ENCODE measurements around the gene NOD2.
A peak's percentile ranks its signal among the peaks of the same experiment; 100 is the strongest.

NOD2 gene

DNA sequence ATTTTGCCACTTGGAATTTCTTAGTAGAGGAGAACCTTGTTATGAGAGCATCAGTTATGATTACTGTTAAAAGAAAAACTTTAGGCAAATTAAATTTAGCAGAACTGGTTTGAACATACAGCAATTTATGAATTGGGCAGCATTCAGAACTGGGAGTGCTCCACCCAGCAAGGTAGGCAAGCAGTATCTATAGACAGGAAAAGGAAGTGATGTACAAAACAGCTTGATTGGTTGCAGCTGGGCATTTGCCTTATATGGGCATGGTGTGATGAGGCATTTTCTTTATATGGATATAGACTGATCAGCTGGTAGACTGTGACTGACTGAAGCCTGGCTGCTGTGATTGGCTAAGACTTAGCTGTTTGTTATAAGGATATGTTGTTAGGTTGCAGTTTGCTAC, 30.9 kb downstream of the NOD2 start:
- no peaks in the 10 kb centered on the region for H3K27me3 ChIP-seq (ENCODE audit: control insufficient read depth, insufficient read depth, low read length)
- no peaks in the 10 kb centered on the region for H3K9me3 ChIP-seq (ENCODE audit: control insufficient read depth, insufficient read depth, low read length)
- H3K4me3 ChIP-seq (ENCODE audit: low read depth, low read length): no peak overlapping the region
- no peaks in the 10 kb centered on the region for H3K36me3 ChIP-seq (ENCODE audit: control insufficient read depth, insufficient read depth, low read length)
- H3K4me1 ChIP-seq (ENCODE audit: control insufficient read depth, insufficient read depth, low read length): peaks cover 5% of the 10 kb centered on the region
- H3K9ac ChIP-seq (ENCODE audit: low read depth, low read length): no peak overlapping the region

DNA sequence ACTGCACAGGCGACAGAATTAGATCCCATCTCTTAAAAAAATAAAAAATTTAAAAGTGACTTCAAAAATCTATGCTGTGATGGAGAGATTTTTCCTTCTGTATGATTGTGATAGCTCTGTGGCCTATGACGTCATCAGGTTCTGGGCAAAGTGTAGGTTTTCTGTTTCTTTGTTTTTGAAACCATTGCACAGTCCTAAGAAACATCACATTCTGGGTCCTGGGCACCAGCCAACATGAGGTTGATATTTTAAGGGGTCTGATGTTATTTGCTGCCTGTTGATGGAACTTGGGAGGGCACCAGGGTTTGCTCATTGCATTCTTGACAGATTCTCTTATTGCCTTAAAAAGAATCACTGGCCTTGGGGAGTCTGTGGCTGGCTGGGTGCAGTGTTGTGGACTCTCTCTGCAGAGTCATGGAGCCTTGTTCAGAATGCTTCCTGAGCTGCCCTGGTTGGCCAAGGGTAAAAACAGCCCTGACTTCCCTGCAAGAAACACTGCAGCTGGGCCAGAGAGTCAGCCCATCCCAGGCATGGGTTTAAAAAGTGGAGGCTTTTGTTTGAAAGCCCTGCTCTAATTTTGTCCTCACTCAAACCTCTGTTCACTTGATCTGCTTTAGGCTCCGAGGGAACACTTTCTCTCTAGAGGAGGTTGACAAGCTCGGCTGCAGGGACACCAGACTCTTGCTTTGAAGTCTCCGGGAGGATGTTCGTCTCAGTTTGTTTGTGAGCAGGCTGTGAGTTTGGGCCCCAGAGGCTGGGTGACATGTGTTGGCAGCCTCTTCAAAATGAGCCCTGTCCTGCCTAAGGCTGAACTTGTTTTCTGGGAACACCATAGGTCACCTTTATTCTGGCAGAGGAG, 38.0 kb downstream of the NOD2 start:
- Histone ChIP-seq H3K9ac (ENCODE audit: low read depth, low read length) (no peak overlapping the region), H3K4me3 (ENCODE audit: low read depth, low read length) (no peak overlapping the region), H3K4me1 (ENCODE audit: control insufficient read depth, insufficient read depth, low read length) (no peaks in the 10 kb centered on the region), H3K9me3 (ENCODE audit: control insufficient read depth, insufficient read depth, low read length) (no peaks in the 10 kb centered on the region), H3K36me3 (ENCODE audit: control insufficient read depth, insufficient read depth, low read length) (no peaks in the 10 kb centered on the region), H3K27me3 (ENCODE audit: control insufficient read depth, insufficient read depth, low read length) (no peaks in the 10 kb centered on the region)

DNA sequence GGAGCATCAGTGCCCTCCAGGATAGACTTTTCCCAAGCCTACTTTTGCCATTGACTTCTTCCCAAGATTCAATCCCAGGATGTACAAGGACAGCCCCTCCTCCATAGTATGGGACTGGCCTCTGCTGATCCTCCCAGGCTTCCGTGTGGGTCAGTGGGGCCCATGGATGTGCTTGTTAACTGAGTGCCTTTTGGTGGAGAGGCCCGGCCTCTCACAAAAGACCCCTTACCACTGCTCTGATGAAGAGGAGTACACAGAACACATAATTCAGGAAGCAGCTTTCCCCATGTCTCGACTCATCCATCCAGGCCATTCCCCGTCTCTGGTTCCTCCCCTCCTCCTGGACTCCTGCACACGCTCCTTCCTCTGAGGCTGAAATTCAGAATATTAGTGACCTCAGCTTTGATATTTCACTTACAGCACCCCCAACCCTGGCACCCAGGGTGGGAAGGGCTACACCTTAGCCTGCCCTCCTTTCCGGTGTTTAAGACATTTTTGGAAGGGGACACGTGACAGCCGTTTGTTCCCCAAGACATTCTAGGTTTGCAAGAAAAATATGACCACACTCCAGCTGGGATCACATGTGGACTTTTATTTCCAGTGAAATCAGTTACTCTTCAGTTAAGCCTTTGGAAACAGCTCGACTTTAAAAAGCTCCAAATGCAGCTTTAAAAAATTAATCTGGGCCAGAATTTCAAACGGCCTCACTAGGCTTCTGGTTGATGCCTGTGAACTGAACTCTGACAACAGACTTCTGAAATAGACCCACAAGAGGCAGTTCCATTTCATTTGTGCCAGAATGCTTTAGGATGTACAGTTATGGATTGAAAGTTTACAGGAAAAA, 38.8 kb downstream of the NOD2 start:
- no peaks in the 10 kb centered on the region for H3K36me3 ChIP-seq (ENCODE audit: control insufficient read depth, insufficient read depth, low read length)
- H3K4me1 ChIP-seq (ENCODE audit: control insufficient read depth, insufficient read depth, low read length): no peaks in the 10 kb centered on the region
- no peaks in the 10 kb centered on the region for H3K27me3 ChIP-seq (ENCODE audit: control insufficient read depth, insufficient read depth, low read length)
- H3K9ac ChIP-seq (ENCODE audit: low read depth, low read length): no peak overlapping the region
- no peak overlapping the region for H3K4me3 ChIP-seq (ENCODE audit: low read depth, low read length)
- H3K9me3 ChIP-seq (ENCODE audit: control insufficient read depth, insufficient read depth, low read length): no peaks in the 10 kb centered on the region

DNA sequence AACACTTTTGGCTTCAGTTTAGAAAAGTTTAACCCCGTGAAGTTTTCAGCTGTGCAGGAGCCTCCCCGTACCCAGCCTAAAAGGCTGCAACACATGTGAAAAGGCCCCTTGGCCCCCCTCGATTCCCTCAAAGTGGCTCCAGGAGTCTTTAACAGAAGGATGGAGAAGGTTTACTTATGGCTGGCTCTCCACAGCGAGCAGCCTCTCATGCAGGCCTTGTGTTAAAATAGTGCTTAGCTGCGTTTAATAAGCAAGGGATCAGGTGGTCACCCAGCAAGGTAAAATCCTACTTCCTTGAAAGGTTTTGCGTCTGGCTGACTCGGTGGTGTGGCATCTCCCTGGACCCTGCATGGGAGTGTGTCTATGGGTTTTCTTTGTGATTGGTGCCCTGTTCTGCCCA, 40.1 kb downstream of the NOD2 start:
- no peaks in the 10 kb centered on the region for H3K9me3 ChIP-seq (ENCODE audit: control insufficient read depth, insufficient read depth, low read length)
- no peaks in the 10 kb centered on the region for H3K27me3 ChIP-seq (ENCODE audit: control insufficient read depth, insufficient read depth, low read length)
- no peaks in the 10 kb centered on the region for H3K4me1 ChIP-seq (ENCODE audit: control insufficient read depth, insufficient read depth, low read length)
- no peak overlapping the region for H3K4me3 ChIP-seq (ENCODE audit: low read depth, low read length)
- H3K36me3 ChIP-seq (ENCODE audit: control insufficient read depth, insufficient read depth, low read length): no peaks in the 10 kb centered on the region
- no peak overlapping the region for H3K9ac ChIP-seq (ENCODE audit: low read depth, low read length)

DNA sequence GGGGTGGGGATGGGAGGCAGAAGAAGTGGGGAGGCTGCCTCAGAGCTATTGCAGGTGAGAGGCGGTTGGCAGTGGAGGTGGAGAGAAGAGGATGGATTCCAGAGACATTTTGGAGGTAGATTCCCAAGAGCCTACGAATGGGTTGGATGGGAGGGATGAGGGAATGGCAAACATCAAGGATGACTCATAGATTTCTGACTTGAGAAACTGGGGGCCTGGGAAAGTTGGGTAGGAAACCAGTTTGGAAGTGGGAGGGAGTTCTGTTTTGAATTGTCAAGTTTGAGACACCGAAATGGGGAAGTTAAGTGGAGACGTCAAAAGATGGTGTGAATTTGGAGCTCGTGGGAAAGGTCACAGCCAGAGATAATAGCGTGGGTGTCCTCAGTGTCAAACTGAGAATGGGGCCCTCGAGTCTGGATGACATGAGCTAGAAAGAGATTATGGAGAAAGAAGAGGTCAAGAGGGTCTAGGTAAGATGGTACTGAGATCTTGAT, 42.3 kb downstream of the NOD2 start:
- Histone ChIP-seq H3K27me3 (ENCODE audit: control insufficient read depth, insufficient read depth, low read length) (no peaks in the 10 kb centered on the region), H3K4me1 (ENCODE audit: control insufficient read depth, insufficient read depth, low read length) (no peaks in the 10 kb centered on the region), H3K36me3 (ENCODE audit: control insufficient read depth, insufficient read depth, low read length) (no peaks in the 10 kb centered on the region), H3K9ac (ENCODE audit: low read depth, low read length) (no peak overlapping the region), H3K9me3 (ENCODE audit: control insufficient read depth, insufficient read depth, low read length) (no peaks in the 10 kb centered on the region), H3K4me3 (ENCODE audit: low read depth, low read length) (no peak overlapping the region)

DNA sequence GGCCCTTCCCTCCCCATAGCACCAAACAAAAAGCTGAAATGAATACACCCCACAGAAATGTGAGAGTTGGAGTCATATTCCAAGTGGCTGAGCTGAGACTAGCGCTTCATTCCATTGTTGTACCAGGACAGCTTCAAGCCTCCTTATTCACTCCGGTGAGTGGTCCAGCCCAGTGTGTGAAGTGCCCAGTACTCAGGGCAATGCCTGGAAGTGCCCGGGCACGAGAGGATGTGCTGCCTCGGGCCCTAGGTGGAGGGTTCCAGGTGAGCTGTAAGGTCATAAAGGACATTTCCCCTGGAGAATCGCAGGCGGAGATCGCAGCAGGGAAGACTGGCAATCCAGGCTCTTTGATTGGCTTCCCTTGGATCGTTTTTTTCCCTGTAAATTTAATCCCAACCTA, 43.0 kb downstream of the NOD2 start:
- no peaks in the 10 kb centered on the region for H3K9me3 ChIP-seq (ENCODE audit: control insufficient read depth, insufficient read depth, low read length)
- H3K27me3 ChIP-seq (ENCODE audit: control insufficient read depth, insufficient read depth, low read length): no peaks in the 10 kb centered on the region
- no peaks in the 10 kb centered on the region for H3K4me1 ChIP-seq (ENCODE audit: control insufficient read depth, insufficient read depth, low read length)
- H3K4me3 ChIP-seq (ENCODE audit: low read depth, low read length): no peak overlapping the region
- no peaks in the 10 kb centered on the region for H3K36me3 ChIP-seq (ENCODE audit: control insufficient read depth, insufficient read depth, low read length)
- no peak overlapping the region for H3K9ac ChIP-seq (ENCODE audit: low read depth, low read length)

DNA sequence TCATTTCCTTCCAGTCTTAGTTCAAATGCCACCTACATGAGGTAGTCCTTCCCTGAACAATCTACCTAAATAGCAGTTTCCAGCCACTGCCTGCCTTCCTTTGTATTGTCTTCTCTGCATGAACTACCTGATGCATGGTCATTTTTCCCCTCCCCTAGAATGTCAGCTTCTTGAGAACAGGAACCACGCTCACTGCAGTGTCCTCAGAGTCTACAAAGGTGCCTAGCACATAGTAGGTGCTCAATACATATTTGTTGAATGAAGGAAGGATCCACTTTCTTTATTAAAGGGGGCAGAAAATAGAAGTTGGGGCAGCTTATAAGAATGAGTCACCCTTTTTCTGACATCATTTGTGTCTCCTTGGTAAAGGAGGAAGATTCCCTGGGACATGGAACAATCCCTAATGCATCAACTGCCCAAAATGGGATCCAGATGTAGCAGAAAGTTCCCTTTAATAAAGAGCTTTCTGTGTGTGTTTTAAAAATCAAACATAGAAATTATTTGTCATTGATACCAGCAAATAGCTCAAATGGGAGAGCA, 44.1 kb downstream of the NOD2 start:
- Histone ChIP-seq H3K36me3 (ENCODE audit: control insufficient read depth, insufficient read depth, low read length) (no peaks in the 10 kb centered on the region), H3K4me3 (ENCODE audit: low read depth, low read length) (no peak overlapping the region), H3K9ac (ENCODE audit: low read depth, low read length) (no peak overlapping the region), H3K9me3 (ENCODE audit: control insufficient read depth, insufficient read depth, low read length) (no peaks in the 10 kb centered on the region), H3K27me3 (ENCODE audit: control insufficient read depth, insufficient read depth, low read length) (no peaks in the 10 kb centered on the region), H3K4me1 (ENCODE audit: control insufficient read depth, insufficient read depth, low read length) (no peaks in the 10 kb centered on the region)

DNA sequence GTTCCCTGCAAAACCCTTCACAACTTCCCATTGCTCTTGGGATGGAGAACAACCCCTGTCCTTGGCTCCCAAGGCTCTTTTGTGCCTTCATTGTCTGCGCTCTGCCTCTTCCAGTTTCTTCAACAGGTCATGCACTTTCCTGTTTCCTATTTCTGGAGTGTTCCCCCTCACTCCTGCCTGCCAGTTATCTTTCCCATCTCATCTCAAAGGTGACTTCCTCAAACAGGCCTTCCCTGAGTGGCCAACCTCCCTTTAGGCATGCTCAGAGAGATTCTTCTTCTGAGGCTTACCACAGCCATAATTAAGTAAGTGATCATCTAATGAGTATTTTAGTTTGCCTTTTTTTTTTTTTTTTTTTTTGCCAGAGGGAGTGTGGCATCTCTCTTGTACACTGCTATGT, 45.6 kb downstream of the NOD2 start:
- H3K9ac ChIP-seq (ENCODE audit: low read depth, low read length): no peak overlapping the region
- H3K36me3 ChIP-seq (ENCODE audit: control insufficient read depth, insufficient read depth, low read length): no peaks in the 10 kb centered on the region
- H3K4me1 ChIP-seq (ENCODE audit: control insufficient read depth, insufficient read depth, low read length): peaks cover 12% of the 10 kb centered on the region
- H3K4me3 ChIP-seq (ENCODE audit: low read depth, low read length): no peak overlapping the region
- no peaks in the 10 kb centered on the region for H3K27me3 ChIP-seq (ENCODE audit: control insufficient read depth, insufficient read depth, low read length)
- H3K9me3 ChIP-seq (ENCODE audit: control insufficient read depth, insufficient read depth, low read length): no peaks in the 10 kb centered on the region

DNA sequence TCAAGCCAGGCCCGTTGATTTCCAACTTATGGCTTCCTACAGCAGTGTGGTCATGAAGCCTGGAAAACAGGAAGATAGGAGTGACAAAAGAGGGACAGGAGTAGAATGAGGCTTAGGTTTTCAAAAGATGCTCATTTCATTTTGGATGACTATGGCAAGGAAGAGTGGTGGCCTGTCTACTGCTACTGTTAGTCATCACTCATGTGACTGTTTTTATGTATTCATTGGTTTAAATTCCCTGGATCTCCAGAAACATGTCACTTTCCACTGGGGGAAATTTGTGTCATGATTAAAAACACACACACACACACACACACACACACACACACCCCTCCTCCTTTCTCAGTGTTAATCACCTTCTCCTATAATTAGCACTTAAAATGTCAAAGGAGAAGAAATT, 47.3 kb downstream of the NOD2 start:
- Histone ChIP-seq H3K4me1 (ENCODE audit: control insufficient read depth, insufficient read depth, low read length) (peaks cover 19% of the 10 kb centered on the region), H3K36me3 (ENCODE audit: control insufficient read depth, insufficient read depth, low read length) (no peaks in the 10 kb centered on the region), H3K9me3 (ENCODE audit: control insufficient read depth, insufficient read depth, low read length) (no peaks in the 10 kb centered on the region), H3K9ac (ENCODE audit: low read depth, low read length) (no peak overlapping the region), H3K27me3 (ENCODE audit: control insufficient read depth, insufficient read depth, low read length) (no peaks in the 10 kb centered on the region), H3K4me3 (ENCODE audit: low read depth, low read length) (no peak overlapping the region)

DNA sequence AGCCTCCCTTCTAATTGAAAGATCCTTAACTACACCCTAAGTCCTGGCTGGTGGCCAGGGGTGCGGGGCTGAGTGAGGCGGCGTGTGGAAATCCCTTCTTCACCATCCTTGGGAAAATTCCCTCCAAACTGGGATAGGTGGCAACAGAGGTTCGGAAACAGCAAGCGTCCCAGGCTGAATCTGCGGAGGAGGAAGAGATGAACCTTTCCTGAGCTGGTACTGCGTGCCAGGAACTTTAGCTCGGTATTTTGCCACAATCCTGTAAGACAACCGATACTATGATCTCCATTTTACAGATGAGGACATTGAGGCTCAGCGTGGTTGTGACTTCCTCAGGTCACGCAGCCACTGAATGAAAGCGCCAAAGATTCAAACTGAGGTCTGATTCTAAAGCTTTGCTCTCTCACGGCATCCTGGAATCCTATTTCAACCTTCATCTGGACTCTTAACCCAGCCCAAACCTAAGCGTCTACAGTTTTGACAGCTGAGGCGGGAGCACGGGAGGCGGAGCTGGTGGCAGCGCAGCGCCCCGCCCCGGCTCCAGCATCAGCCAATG, 47.9 kb downstream of the NOD2 start:
- peaks cover 19% of the 10 kb centered on the region for H3K4me1 ChIP-seq (ENCODE audit: control insufficient read depth, insufficient read depth, low read length)
- H3K4me3 ChIP-seq (ENCODE audit: low read depth, low read length): peak overlapping the region; percentile 47
- H3K36me3 ChIP-seq (ENCODE audit: control insufficient read depth, insufficient read depth, low read length): no peaks in the 10 kb centered on the region
- no peaks in the 10 kb centered on the region for H3K9me3 ChIP-seq (ENCODE audit: control insufficient read depth, insufficient read depth, low read length)
- no peaks in the 10 kb centered on the region for H3K27me3 ChIP-seq (ENCODE audit: control insufficient read depth, insufficient read depth, low read length)
- no peak overlapping the region for H3K9ac ChIP-seq (ENCODE audit: low read depth, low read length)

DNA sequence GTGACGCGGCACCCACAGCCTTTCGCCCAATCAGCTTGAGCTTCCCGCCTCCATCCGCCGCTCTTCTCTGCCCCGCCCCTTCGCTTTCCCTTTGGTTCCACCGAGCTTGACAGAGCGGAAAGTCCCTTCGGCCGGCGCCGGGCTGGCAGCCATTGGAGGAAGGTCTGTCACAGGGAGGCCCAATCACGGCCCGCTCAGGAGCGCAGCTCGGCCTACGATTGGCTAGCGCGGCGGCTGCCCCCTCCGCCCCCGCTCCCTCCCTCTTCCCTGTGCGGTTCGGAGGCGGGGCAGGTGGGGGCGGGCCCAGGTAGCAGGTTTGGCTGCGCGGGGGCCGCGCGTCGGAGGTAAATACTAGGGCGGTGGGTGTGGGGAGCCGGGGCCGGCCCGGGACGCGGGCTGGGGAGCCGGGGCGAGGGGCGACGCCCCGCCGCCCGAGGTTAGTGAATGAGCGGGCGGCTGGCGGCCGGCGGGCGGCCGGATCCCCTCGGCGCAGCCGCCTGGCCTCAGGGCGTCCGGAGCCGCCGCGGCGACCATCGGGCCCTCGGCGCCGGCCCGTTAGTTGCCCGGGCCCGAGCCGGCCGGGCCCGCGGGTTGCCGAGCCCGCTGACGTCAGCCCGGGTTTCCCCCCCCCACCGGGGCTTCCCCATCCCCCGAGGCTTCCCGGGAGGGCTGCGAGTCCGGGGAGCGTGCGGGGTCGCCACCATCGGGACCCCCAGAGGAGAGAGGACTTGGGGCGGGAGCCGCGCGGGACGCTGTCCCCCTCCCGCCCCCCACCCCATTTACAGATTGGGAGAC, 48.6 kb downstream of the NOD2 start, which contains the start of gene CYLD:
Gene CYLD (plus strand): TSS at position 306 of the 795 bp plus-strand sequence. CDS start 7,613 bp downstream, outside the sequence.
- Histone ChIP-seq H3K4me3 (ENCODE audit: low read depth, low read length) (peak within 1 kb of the TSS; percentile 55), H3K27me3 (ENCODE audit: control insufficient read depth, insufficient read depth, low read length) (no peaks in the 10 kb centered on the region), H3K9me3 (ENCODE audit: control insufficient read depth, insufficient read depth, low read length) (no peaks in the 10 kb centered on the region), H3K4me1 (ENCODE audit: control insufficient read depth, insufficient read depth, low read length) (peaks cover 19% of the 10 kb centered on the region), H3K9ac (ENCODE audit: low read depth, low read length) (no peak within 1 kb of the TSS), H3K36me3 (ENCODE audit: control insufficient read depth, insufficient read depth, low read length) (no peaks in the 10 kb centered on the region)

All from iPS-15b (cell line).